Measurements from ENCODE around the gene ALPK3.
A peak's percentile ranks its signal among the peaks of the same experiment; 100 is the strongest.

ALPK3 gene

DNA sequence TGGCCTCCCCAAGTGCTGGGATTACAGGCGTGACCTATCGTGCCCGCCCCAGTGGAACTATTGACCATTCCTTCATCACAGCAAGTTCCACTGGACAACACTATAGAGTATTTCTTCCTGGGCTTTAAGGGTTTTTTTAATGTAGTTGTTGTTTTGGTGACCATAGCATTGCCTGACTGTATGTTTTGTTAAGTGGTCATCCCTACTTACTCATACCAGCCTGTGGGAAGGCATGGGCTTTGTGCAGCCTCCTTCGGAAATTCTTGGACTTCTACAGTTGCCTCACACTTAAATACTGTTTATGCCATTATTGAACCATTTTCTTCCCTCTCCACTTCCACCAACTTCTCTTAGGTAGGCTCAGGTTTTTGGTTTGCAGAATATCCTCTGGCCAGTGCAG, 19.9 kb upstream of the ALPK3 start:
- DNase-seq (ENCODE audit: low spot score) (no peak), FAIRE-seq (no peak)

DNA sequence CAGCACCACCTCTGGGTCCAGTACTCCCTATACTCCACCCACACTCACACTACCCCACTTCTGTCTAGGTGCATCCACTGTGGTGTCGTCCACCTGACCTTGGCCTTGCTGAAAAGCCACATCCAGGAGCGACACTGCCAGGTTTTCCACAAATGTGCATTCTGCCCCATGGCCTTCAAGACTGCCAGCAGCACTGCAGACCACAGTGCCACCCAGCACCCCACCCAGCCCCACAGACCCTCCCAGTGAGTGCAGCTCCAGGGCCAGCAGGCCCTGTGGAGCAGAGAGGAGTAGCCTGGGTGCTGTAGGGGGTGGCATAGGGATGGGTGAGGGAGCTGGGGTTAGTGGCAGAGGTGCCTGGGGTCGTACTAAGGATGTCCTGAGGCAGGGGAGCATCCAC, 19.4 kb upstream of the ALPK3 start:
- DNase-seq (ENCODE audit: low spot score) (no peak), FAIRE-seq (no peak)

DNA sequence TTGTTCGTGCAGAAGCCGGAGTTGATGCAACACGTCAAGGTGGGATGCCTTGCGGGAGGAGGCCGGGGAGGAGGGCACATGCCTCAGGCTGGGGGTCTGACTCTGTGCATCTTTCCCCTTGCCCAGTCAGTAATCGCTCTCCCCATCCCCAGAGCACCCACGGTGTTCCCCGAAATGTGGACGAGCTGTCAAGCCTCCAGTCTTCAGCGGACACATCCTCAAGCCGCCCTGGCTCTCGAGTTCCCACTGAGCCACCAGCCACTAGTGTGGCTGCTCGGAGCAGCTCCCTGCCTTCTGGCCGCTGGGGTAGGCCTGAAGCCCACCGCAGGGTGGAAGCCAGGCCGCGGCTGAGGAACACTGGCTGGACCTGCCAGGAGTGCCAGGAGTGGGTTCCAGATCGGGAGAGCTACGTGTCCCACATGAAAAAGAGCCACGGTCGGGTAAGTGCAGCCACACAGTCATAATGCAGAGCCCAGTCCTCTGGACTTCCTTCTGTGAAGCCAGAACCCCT, 18.7 kb upstream of the ALPK3 start:
- DNase-seq (ENCODE audit: low spot score): no peak
- FAIRE-seq: no peak

DNA sequence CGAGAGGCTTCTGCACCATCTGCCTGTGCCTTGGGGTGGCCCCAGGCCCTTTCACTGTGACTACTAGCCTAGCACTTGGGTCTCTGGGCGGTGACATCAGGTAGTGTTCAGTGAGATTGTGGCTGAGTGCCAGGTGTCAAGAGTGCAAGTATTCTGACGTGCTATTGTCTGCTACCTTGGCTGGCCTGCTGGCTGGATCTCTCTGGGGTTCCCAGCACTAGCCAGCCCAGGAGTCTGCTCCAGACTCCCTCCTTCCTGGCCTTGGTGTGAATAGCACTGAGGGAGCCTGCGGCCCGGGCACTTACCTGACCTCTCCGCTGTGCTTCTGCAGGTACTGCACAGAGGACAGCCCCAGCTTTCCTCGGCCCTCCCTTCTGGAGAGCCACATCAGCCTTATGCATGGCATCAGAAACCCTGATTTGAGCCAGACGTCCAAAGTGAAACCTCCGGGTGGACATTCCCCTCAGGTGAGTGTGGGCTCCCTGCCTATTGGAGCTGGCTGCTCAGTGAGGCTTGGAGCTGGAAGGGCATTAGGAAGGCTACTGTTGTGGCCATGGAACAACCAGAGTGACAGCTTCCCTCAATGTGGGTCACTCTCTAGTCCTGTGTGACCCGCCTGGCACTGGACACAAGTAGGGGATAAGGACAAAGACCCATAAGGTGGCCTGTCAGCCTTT, 17.5 kb upstream of the ALPK3 start:
- no peak for FAIRE-seq

DNA sequence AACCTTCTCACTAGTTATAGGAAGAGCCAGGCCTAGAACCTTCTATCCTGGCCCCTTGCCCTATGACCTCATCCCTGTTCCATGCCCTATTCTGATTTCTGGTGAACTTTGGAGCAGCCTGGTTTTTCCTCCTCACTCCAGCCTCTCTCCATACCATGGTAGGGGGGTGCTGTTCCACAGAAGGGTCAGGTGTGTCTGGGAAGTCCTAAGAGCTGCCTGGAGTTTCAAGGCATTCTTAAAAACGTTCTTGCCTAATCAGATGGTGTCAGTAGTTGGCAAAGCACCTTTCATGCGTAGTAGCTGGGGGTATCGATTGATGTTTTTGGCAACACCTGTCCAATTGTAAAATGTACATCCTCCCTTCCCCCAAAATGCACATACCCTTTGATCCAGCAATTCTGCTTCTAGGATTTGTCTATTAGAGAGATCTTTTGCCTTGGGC, 16.8 kb upstream of the ALPK3 start:
- FAIRE-seq (no peak), DNase-seq (ENCODE audit: low spot score) (no peak)

More for the DNA sequence above, 17.5 kb upstream of the ALPK3 start:
- no peak for DNase-seq (ENCODE audit: low spot score)

DNA sequence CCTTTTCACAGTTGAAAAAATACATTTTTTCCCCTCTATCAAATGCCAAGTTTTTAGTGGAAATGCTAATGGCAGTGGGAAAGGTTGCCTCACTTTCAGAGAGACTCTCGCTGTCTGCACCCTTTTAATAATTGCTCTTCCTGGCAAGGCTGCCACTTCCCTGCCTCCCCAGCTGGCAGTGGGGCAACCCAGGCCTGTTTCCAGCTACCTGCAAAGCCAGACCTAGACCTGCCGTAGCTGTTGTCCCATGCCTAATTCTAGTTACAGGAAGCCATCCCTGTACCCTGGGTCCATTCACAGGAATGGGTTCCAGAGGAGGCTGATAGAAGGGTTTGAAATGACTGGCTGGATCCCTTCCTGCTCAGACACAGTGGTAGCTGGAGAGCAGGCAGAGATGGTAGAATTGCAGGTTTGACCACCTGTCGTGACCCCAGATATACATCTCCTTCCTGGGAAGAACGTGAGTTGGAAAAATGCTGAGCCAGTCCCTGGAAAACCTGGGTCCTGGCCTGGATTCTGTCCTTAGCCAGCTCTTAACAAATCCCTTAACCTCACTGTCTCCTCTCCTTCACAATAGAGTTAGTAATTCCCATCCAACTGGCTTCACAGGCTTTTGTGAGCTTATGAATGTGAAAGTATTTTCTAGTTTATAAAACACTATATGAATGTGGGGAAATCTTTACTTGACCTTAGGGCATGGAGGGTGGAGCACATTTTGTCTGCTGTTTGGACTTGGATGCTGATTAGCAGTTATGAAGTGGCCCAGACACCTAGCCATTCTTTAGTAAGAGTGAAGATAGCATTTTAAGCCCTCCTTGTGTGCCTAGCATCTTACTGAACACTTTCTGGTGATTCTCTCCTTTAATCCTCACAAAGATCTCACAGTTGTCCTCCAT, 12.9 kb upstream of the ALPK3 start:
- DNase-seq (ENCODE audit: low spot score) (no peak), FAIRE-seq (no peak)

DNA sequence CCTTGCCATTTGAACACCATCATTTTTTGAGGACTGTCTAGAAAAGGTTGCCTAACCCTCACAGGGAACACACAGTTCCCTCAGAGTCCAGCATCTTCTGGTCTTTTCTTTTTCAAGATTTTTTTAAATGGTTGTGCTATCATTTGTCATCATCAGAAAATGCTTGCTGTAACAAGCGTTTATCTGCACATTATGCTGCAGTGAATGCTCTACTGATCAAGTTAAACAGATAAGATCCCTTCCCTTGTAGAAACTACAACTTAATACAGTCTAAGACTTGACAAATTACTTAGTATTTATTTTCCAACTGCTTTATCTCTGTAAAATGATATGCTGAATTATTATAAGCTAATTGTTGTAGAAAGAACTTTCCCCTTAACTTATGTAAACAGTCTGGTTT, 11.9 kb upstream of the ALPK3 start:
- no peak for FAIRE-seq

DNA sequence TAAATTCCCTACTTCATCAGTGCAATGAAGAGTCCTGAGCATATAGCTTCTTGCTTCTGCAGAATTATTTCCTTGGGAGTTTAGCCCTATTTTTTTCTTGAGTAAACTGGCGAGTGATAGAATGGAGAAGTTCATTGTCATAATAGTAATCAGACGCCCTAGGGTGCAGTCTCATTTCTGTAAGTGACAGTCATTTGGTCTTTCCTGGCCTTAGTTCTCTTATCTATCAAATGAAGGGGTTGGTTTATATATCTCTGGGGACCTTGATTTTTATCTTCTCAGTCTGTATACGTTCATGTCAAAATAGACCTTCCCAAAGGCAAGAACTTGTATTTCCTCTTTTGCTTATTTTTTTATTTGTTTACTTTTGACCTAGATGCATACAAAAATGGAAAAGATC, 9.9 kb upstream of the ALPK3 start:
- no peak for FAIRE-seq

More for the DNA sequence above, 11.9 kb upstream of the ALPK3 start:
- no peak for DNase-seq (ENCODE audit: low spot score)

DNA sequence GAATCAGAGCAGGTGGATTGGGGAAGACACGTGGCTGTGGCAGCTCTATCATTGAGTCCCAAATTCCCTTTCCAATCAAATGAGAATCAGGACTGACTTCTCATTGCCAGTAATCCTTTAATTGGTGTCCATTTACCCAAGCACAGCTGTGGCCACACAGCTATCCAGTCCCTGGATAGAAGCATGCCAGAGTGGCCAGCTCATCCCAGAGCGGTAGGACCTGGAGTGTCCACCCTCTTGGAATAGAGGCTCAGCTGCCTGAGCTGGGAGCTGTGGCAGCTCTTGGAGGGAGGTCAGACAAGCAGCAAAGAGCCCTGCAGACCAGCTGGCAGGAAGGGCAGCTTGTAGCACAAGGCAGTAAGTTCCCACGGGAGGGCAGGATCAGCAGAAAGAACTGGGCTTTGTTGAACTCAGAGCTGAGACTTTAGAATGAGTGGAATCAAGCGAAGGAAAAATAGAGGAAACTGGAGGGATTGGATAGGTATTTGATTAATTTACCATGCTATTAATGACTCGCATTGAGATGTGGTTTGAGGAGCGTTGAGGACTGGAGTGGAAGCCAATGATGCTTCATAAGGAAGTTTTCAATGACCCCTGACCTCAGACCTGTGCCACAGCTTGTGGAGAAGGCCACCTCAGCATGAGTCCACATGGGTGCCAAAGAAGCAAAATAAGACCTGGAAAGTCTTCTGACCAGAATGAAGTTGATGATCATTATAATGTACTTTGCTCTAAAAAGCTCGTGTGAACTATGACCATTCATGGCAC, 6.9 kb upstream of the ALPK3 start:
- DNase-seq (ENCODE audit: low spot score) (no peak), FAIRE-seq (no peak)

More for the DNA sequence above, 9.9 kb upstream of the ALPK3 start:
- DNase-seq (ENCODE audit: low spot score): no peak

DNA sequence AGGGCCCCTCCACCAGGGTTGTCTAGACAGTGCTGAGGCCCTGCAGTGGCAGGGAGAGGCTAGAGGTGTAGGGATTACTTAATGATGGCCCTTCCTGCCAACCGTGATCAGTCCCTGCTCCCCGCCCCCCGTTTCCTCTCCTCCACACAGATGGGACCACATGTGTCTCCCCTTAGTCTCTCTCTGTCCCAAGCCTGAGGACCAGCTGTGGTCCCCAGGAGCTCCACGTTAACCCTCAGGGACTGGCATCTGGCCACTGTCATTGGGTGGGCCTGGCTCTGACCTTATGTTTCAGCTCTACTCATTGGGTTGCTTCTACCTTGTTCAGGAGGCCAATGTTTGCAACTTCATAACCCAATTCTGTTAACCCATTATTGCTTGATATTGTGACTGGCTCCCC, 6.0 kb upstream of the ALPK3 start:
- no peak for DNase-seq (ENCODE audit: low spot score)
- FAIRE-seq: no peak

DNA sequence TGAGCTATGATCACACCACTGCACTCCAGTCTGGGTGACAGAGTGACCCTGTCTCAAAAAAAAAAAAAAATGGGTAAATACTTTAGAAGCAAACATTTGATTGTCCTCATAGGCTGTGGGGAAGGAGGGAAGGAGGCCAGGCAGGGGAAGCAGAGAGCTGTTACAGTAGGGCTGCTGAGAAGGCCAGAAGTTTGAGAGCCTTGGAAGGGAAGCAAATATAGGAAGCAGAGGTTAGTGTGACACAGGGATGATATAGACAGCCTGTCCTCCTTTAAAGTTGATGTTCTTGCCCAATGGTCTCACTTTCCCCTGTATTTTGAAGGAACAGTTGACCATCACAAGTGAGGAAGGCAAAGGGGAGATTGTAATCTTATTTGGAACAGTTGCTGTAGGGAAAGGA, 5.3 kb upstream of the ALPK3 start:
- FAIRE-seq (no peak), DNase-seq (ENCODE audit: low spot score) (no peak)

DNA sequence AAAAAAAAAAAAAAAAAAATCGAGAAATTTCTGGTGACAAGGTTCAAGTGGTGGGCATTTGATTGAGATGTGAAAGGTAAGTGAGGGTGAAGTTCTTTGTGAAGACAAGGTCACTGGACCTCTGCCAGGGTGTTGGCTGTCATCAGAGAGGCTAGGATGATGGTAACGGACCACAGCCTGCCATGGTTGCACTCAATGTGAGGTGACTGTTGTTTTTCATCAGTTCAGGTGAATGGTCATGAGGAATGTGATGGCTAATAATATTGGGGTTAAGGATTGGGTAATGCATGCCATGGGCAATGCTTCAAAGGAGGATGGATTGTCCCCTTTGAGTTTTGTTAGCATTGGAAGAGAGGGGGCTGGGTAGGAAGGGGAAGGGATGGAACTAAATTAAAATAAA, 4.3 kb upstream of the ALPK3 start:
- DNase-seq (ENCODE audit: low spot score) (no peak), FAIRE-seq (no peak)

DNA sequence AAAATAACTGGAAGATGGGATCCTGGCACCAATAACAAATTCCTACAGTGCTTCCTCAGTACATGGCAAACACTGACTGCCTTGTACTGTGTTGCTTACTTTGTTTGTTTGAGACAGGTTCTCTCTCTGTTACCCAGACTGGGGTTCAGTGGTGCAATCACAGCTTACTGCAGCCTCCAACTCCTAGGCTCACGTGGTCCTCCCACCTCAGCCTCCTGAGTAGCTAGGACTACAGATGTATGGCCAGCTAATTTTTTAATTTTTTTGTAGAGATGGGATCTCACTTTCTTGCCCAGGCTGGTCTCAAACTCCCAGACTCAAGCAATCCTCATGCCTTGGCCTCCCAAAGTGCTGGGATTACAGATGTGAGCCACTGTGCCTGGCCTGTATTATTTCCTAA, 3.7 kb upstream of the ALPK3 start:
- no peak for DNase-seq (ENCODE audit: low spot score)
- FAIRE-seq: no peak

DNA sequence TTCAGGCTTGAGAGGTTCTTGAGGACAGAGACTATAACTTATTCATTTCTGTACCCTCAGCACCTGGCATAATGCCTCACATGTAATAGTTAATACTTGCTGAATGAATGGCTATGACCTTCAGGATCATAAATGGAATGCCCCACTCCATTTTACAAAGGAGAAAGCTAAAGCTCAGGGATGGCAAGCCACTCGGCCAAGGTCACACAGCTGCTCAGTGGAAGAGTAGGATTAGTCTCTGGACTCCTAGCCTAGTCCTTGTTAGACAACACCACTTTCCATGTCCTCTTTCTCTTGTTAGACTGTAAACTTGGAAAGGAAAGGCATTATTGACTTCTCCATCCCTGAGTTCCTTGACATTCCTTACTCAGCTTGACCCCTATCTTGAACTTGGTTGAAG, 3.2 kb upstream of the ALPK3 start:
- FAIRE-seq: no peak
- DNase-seq (ENCODE audit: low spot score): no peak

DNA sequence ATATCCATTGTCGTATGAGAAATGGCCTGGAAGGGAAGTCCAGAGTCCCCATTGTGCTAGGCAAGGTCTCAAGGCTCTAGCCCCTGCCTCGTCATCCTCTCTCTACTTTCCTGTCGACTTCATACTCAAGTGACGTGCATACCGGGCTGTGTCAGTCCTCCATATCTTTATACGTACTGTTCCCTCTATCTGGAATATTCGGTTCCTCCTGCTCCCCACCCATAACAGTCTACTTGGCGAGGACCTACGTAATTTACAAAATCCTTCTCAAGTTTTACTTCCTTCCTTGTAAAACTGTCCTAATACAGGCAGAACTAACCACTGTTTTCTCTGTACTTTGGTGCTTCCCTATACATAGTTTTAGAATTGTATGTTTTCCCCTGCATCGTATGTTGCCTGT, 2.2 kb upstream of the ALPK3 start:
- FAIRE-seq (no peak), DNase-seq (ENCODE audit: low spot score) (no peak)

DNA sequence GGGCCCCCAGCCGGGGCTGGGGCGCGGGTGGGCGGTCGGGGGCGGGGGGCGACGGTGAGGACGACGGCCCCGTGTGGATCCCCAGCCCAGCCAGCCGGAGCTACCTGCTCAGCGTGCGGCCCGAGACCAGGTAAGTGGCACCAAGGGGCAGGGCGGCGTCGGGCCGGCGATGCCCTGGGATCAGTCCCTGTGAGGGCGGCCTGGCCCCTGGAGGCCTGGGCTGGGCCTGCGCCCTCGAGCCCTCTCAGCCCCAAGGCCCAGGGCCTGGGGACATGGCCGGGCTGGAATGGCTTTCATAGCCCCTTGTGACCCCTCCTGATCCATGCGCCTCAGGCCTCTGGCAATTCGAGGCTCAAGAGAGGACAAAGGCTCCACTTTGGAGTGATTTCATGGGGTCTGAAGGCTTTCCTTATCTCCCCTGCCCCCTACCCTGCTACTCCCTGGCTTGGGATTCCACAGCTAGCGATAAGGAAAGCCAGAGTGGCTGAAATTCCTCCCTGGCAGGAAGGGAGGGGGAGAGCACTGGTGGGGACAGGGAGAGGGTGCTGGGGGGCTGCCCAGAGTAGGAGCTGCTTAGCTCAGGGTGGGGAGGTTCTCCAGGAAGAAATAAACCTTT, 418 bp downstream of the ALPK3 start:
- FAIRE-seq (no peak), DNase-seq (ENCODE audit: low spot score) (no peak)

DNA sequence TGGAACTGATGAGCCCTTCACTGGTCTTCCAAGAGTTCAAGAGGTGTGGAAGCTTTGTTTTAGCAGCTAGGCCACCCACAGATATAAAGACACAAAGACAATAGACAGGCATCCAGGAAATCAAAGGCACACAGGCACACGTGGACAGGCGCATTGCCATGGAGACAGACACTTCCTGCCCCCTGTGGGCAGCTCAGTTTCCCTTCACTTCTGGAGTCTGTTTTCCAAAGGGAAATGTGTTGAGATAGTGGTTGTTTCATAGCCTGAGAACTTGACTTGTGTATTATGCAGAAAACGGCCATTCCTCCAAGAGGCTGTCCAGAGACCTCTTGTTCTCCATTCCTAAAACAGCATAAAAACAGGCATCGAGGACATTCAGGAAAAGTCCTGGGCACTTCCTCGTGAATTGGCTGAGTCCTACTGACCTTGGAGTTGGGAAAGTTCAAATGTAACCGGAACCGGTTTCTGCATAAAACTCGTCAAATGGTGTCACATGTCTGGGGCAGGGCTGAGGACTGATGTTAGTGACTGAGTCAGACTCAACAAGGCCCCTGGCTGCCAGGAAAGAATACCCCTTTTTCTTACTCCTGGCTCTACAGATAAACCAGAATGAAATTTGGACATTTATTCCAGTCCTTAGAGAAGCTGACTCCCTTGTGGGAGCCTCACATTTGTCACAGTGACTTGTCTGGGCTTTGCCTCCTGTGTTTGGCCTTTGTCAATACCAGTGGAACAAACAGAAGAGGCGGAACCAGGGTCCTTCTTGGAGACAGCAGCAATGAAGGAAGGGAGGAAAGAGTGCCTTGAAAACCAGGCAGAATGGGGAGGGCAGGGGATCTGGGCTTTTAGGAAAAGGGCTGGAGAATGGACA, 1.3 kb downstream of the ALPK3 start:
- DNase-seq (ENCODE audit: low spot score): no peak
- FAIRE-seq: peak; percentile 56

DNA sequence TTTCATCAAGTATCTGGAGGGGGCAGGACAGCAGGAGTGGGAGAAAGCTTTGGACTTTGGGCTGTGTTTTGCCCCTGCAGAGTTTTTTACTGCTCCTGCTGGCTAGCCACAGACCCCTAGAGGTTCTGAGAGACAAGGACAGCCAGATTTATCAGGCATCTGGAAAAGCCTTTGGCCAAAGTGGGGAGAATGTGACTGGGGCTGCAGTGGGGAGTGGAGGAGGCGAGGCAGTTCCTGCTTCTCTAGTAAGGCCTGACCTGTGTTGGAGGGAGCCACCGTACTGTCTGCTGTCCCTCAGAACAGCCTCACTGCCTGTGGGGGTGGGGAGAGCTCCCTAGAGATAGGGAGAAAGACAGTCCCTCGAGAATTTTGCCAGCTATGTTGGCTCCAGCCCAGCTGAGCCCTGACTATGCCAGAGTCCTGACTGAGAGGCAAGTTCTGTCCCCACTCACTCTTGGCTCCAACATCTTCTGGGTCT, 2.2 kb downstream of the ALPK3 start:
- FAIRE-seq (no peak), DNase-seq (ENCODE audit: low spot score) (no peak)

DNA sequence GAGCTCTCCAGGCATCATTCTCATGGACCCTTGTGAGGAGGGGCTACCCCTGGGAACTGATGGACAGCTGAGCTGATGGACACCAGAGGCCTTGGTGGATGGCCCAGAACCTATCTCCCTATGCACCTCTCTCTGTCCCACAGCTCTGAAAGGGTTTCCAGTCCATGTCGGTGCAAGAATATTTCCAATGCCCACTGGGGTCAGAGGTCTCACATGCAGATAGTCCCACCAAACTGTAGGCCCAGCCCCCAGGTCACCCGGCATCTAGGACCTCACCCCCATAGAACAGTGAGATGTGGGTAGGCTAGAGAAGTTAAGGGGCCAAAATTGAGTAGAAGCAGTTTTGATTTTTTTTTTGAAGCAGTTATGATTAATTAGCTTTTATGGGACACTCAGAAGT, 2.6 kb downstream of the ALPK3 start:
- FAIRE-seq (no peak), DNase-seq (ENCODE audit: low spot score) (no peak)

DNA sequence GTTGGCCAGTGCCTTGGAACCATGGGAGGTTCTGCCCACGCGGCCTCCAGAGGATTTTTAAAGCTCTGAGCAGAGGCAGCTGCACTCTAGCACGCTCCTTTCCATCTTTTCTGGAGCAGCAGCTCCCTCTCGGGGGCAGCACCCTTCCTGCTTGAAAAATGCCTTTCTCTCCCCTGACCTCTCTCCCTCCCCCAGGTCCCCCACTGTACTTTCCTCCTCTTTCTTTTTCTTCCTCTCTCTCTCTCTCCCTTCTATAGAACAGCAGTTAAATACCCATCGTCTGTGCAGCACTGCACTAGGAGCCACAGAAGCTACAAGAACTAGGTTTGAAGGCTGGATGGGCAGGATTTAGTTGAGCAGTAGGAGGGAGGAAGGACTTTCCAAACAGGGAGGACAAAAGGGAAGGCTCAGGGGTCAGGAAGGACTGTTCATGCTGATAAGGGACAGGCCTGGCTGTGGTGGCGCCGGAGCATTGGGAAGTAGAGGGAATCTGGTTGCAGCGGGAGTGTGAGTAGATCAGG, 4.4 kb downstream of the ALPK3 start:
- no peak for FAIRE-seq
- DNase-seq (ENCODE audit: low spot score): no peak
